Head of caudate nucleus (tissue), 42 donors: ENCODE measurements around the gene CDK5R2.
"Not testable (repeated sequence)": the region's sequence is repeated elsewhere in the genome, so short reads cannot be mapped to it uniquely, and the experiment has no call there.

Source experiments
- DNase-seq, 42 donors: peaks; one replicate each; pipeline versions ENCODE4 v3.0.0 to v3.0.0-alpha.2; 2020 to 2021; ENCODE audit warnings: mixed read lengths in 7 of 42
- intact Hi-C: fragments of 100-400 bp; cut with DNase I; formaldehyde crosslinking; loops from one replicate; pipeline ENCODE4 v1.15.0; 2022

CDK5R2 gene

DNA sequence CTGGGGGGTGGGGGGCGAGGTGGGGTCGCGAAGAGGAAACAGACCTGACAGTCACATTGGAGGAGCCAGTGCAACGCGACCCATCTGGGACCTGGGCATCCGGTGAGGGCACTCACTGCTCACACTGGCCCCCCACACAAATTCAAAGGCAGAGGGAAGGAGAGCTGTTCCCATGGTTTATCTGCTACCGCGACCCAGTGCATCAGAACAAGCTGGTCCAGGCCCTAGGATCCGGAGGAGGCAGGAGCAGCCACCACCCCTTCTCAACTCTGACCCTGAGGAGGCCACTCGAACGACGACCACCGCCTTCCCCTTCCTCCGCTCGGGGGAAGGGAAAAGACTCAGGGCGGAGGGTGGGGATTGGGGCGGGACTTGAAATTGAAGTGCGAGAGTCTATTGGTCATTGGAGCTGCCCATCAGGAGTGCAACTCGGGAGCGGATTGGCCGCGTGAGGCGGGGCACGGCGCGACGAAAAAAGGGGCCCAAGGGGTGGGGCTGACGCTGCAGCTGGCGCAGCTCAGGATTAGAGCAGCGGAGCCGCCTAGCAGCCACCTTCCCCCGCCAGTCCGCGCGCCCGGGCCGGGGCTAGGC lies at the start of gene CDK5R2:
CDK5R2 (plus strand) TSS at position 526 of the 591 bp plus-strand sequence. CDS start 155 bp downstream, outside the sequence.
- intact Hi-C loops = loop anchor here (5.0 kb wide), 1 partner anchor 62 kb away; no protein-coding TSS in a partner anchor
- DNase-seq = peak; percentile 75 to 96 (median 90)

DNA sequence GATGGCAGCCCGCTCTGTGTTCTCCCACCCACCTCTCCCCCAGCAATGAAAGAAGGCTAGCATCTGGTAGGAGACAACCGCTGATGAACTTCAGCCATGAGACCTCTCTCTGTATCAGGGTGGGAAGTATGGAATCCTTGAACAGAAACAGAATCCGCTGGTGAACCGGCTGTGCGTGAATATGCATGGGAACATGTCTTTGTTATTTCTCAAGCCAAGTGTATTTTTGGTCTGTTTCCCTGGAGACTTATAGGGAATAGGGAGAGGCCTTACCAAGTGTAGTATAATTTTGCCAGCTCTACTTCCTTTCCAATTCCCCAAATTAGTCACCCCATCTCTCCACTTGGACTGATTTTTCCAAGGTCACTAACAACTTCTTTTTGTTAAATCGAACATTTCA lies 48.7 kb upstream of the CDK5R2 start:
- no peak for DNase-seq
- intact Hi-C loops = no loop called here

DNA sequence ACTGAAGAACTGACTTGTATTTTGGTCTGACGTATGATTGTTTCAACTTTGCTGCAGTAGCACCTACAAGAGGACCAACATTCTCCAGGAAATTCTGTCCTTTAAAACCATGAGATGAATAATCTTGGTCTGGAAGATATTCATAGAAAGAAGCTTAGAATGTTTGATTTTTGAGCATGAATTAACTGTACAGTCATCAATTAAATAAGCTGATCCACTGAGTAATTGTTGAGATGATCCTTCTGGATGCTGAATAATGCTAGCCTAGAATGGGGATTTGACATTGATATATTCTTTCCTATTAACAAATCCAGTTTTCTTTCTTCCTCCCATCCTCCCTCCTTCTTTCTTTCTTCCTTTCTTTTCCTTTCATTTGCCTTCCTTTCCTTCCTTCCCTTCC lies 39.0 kb upstream of the CDK5R2 start:
- DNase-seq = no peak
- intact Hi-C loops = no loop called here

DNA sequence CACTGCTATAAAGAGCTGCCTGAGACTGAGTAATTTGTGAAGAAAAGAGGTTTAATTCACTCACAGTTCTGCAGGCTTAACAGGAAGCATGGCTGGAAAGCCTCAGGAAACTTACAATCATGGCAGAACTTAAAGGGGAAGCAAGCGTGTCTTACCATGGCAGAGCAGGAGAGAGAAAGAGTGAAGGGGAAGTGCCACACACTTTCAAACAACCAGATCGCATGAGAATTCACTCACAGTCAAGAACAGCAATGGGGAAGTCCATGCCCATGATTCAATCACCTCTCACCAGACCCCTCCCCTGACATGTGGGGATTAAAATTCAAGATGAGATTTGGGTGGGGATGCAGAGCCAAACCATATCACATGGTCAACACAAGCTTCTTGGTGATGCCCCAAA lies 34.7 kb upstream of the CDK5R2 start:
- DNase-seq = no peak
- intact Hi-C loops = no loop called here

DNA sequence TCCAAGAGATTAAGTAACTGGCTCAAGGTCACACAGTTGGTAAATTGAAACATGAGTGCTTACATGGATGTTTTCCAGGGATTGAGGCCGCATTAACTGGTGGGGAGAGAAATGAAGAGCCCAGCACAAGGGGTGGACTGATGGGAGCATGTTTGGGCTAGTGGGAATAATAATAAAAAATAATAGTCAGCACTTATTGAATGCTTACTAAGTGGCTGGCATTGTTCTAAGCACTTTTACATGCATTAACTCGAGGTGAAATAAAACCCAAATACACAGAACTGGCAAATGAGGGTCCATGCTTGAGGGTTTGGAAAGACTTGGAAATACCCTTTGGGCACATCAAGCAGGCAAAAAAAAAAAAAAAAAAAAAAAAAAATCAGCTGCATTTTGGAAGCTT lies 34.0 kb upstream of the CDK5R2 start:
- intact Hi-C loops = no loop called here
- no peak for DNase-seq

DNA sequence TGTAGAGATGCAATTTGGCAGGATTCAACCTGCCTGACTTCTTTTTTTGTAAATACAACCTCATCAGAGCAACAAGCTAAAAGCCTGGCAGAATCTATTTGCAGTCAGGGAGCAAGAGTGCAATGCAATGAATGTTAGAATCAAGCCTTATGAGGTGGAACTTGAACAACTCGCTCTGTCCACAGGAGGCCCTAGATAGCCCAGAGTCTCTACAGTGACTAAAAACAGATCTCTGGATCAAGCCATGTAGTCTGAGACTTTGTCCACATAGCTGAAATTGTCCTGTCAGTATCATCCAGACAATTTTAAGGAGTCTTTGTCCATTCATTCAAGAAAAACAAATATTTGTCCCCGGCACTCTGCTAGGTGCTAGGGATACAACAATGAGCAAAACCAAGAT lies 32.0 kb upstream of the CDK5R2 start:
- intact Hi-C loops = no loop called here
- no peak for DNase-seq

DNA sequence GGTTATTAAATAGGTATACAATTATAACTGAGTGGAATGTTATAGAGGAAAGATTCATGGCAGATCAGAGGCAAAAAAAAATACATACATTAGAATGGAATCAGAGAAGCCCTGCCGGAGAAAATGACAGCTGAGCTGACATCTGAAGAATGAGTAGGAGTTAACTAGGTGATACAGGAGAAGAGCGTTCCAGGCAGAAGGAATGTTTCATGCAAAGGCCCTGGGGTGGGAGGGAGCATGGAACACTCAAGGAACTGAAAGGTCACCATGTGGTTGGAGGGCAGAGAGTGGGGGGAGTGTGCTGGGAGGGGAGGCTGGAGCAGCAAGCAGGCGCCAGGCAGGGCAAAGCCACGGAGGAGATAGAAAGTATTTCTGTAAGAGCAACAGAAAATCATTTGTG lies 31.6 kb upstream of the CDK5R2 start:
- intact Hi-C loops = no loop called here
- DNase-seq = peak in 27 of 42 donors; percentile 4 to 79 (median 31)

DNA sequence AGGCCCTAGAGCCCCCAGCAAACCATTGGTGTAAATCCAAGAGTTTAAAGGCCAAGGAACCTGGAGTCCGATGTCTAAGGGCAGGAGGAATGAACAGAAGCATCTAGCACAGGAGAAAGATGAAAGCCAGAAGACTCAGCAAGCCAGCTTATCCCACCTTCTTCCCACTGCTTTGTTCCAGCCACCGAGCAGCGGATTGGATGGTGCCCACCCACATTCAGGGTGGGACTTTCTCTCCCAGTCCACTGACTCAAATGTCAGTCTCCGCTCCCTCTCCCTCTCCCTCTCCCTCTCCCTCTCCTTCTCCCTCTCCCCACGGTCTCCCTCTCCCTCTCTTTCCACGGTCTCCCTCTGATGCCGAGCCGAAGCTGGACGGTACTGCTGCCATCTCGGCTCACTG lies 29.0 kb upstream of the CDK5R2 start:
- intact Hi-C loops = not testable (repeated sequence)
- peak in 9 of 42 donors; percentile 12 to 48 (median 25) for DNase-seq

DNA sequence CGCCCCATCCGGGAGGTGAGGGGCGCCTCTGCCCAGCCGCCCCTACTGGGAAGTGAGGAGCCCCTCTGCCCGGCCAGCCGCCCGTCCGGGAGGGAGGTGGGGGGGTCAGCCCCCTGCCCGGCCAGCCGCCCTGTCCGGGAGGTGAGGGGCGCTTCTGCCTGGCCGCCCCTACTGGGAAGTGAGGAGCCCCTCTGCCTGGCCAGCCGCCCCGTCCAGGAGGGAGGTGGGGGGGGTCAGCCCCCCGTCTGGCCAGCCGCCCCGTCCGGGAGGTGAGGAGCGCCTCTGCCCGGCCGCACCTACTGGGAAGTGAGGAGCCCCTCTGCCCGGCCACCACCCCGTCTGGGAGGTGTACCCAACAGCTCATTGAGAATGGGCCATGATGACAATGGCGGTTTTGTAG lies 27.7 kb upstream of the CDK5R2 start:
- DNase-seq, intact Hi-C loops: not testable (repeated sequence)

DNA sequence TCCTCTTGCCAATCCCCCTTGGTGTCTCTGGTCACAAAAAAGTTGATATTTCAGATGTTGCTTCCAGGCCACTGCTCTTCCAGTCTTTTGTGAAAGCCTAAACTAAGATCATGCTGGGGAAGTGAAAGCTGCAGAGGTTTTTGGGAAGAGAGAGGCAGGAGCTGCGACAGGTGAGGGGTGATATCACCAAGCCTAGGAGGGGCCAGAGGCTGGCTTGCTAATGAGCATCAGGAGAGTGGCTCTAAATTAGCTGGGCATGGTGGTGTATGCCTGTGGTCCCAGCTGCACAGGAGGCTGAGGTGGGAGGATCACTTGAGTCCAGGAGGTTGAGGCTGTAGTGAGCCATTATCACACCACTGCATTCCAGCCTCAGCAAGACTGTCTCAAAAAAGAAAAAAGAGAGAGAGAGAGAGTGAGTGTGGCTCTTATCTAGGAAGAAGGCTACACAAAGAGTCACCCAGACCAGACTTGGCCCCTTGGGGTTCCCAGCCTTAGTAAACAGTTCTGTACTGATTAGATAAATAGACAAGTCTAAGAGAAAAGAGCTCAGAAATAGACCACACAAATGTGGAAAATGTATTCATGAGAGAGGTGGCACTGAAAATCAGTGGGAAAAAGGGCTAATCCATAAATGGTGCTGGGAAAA lies 14.6 kb upstream of the CDK5R2 start:
- DNase-seq = no peak
- intact Hi-C loops = no loop called here

DNA sequence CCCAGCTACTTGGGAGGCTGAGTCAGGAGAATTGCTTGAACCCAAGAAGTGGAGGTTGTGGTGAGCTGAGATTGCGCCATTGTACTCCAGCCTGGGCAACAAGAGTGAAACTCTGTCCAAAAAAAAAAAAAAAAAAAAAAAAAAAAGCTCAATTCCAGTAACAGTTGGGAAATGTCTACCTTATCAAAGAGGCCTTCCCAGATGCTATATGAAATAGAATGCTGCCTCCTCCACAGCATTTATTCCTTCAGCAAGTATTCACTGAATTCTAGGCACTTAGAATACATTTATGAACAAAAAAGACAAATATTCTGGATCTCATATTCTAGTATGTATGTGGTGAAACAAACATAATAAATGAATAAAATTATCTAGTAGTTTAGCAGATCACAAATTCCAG lies 12.8 kb upstream of the CDK5R2 start:
- intact Hi-C loops = no loop called here
- DNase-seq = no peak

DNA sequence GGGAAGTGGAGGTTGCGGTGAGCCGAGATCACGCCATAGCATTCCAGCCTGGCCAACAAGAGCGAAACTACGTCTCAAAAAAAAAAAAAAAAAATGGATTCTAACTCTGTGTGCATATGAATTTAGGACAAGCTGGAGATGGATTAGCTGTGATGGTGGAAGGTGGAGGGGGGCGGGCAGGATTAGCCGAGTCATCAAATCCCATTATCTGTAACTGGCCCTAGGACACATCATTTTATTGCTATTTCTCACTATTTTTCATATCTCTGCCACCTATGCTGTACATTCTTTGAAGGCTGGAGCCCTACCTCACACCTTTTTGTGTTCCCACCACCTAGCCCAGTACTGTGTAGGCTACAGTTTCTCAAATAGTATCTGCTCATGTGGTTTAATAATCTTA lies 7.3 kb upstream of the CDK5R2 start:
- no peak for DNase-seq
- intact Hi-C loops = no loop called here

DNA sequence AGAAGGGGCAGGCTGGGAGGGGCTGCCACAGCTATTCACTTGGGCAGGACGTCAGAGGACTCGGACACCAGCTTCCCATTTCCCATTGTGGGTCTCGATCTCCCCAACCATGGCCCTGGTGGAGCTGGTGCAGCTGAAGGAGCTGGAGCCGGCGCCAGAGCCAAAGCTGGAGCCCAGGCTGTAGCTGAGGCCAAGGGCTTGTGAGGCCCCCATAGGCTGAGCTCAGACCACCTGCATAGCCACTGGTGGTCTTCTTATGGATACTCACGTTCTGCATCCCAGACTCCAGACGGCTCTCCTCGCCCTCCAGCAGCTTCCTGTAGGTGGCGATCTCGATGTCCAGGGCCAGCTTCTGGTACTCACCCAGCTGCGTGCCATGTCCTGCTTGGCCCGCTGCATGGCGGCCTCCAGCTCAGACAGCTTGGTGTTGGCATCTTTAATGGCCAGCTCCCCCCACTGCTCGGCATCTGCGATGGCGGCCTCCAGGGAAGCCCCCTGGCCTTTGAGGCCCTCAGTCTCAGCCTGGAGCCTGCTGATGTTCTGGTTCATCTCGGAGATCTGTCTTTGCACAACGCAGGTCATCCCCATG lies 6.0 kb upstream of the CDK5R2 start:
- no peak for DNase-seq
- intact Hi-C loops = no loop called here

DNA sequence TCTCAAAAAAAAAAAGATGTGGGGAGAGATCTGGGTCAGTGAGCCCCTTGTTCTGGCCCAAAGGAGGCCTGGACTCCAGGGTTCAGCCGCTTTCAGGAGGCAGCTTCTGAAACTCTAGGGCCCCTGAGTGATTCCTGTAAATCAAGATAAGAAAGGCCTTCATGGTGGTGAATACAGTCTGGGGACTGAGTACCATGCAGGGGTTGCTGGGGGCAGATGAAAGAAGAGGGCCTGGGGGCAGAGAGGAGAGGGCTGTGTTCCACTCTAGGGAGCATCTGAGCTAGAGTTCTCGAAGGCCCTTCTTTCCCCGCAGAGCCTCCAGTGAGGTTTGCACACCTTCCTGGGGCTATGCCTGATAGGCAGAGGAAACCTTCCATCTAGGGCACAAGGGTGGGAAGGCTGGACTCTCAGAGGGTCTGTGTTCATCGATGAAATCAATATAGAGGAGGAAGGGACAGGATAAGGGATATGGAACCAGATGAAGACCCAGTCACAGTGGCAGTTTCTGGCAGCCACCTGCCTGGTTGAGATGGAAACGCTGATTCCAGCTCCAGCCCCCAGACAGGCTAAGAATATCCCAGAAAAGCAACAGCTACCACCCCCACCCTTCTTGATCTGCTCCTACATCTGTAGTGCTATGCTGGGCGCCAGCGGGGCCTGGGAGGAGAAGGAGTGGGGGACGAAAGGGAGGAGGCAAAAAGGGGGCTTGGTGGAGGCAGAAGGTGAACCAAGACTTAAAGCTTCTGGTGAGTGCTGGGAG lies 4.7 kb upstream of the CDK5R2 start:
- intact Hi-C loops = loop anchor here (5.0 kb wide), 1 partner anchor 57 kb away; no protein-coding TSS in a partner anchor
- DNase-seq = peak in 41 of 42 donors; percentile 38 to 93 (median 71)

DNA sequence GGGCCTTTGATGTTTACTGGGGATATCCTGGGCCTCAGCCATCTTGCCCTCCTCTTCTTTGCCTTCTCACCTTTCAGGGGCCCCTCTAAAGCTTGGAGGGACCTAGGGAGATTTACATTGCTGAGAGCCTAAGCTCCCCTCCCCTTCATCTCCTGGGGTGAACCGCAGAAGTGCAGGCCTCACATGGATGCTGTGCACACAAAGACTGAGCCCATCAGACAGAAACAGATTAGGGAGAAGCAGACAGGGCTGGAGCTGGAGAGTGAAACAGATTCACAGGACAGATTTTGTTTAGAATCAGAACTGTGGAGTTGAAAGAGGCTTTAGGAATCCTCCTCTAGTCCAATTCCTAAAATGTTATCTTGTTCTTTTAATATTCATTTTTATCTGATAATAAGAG lies 3.4 kb upstream of the CDK5R2 start:
- intact Hi-C loops = loop anchor here (5.0 kb wide), 1 partner anchor 59 kb away; no protein-coding TSS in a partner anchor
- peak in 2 of 42 donors; percentile 3 to 12 for DNase-seq

DNA sequence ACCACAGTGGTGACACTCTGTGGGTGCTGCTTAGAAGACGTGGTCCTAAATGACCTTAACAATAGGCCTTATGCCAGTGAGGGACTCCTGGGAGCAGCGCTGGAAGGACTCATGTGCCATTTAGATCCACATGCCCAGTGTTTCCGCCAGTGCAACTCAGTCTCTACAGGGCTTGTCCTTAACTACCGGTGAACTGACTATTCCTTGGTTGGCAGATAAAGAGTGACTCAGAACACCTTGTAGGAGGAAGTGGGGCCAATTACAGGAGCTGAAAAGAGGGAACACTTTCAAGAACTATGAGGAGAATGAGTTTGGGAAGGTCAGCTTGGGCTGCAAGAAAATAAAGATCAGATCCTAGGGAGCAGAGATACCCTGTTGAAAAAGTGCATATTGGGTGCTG lies 1.8 kb upstream of the CDK5R2 start:
- intact Hi-C loops = loop anchor here (5.0 kb wide), 1 partner anchor 60 kb away; no protein-coding TSS in a partner anchor
- DNase-seq = peak in 7 of 42 donors; percentile 7 to 66 (median 35)

DNA sequence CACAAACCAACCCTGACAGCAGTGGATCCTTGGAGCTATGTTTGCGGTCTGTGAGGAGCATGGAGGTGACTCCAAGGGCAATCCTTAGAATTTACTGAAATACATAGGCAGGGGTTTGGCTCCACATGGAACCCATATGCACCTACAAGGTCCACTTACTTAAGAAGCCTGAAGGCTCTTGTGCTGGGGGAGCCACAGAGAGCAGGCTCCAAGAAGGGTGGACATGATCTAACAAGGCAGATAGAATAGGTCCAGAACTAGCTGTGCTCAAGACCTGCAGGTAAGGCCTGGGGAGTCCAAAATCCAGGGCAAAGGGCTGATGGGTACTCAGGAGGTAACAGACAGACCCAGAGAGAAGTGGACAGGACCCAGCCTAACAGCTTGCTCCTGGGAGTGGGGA lies 1.2 kb upstream of the CDK5R2 start:
- intact Hi-C loops = loop anchor here (5.0 kb wide), 1 partner anchor 61 kb away; no protein-coding TSS in a partner anchor

DNA sequence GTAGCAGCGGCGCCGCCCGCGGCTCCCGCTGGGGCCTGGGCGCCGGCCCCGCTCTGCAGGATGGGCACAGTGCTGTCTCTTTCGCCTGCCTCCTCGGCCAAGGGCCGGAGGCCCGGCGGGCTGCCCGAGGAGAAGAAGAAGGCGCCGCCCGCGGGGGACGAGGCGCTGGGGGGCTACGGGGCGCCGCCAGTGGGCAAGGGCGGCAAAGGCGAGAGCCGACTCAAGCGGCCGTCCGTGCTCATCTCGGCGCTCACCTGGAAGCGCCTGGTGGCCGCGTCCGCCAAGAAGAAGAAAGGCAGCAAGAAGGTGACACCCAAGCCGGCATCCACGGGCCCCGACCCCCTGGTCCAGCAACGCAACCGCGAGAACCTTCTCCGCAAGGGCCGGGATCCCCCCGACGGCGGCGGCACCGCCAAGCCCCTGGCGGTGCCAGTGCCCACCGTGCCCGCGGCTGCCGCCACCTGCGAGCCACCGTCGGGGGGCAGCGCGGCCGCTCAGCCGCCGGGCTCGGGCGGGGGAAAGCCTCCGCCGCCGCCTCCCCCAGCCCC lies 369 bp downstream of the CDK5R2 start:
- intact Hi-C loops = loop anchor here (5.0 kb wide), 1 partner anchor 63 kb away; no protein-coding TSS in a partner anchor
- no peak for DNase-seq

More for the DNA sequence above, 1.2 kb upstream of the CDK5R2 start:
- no peak for DNase-seq
